H1 (cell line): ENCODE measurements around the gene MAST2. TPM values are rescaled to one million over a fixed set of nuclear protein-coding genes. Genes with fewer than 3 reads are reported as not detected.

ENCODE experiments used
- CTCF ChIA-PET: fragments of 300-600 bp; sonication (Branson Sonifier 250); formaldehyde crosslinking; loops from one replicate; lab custom pipeline; 2021; ENCODE audit not compliant: partially characterized antibody; lab: Charles Lee
- POLR2A ChIA-PET: fragments of 300-600 bp; sonication (Branson Sonifier 250); formaldehyde crosslinking; loops from one replicate; lab custom pipeline; 2021; ENCODE audit warnings: inconsistent platforms; ENCODE audit not compliant: partially characterized antibody; lab: Charles Lee
- DNase-seq, 2 experiments: peaks; one replicate each; pipeline versions ENCODE4 v3.0.0 to v3.0.0-alpha.2; 2010 to 2022; ENCODE audit warnings: low spot score in 2 of 2, low read depth in 1 of 2, mixed read lengths in 1 of 2
- FAIRE-seq: peaks from 2 replicates; lab custom pipeline; 2011; peaks lifted over from hg19 to GRCh38; lab: Jason Lieb, UNC
- H2AFZ ChIP-seq: 2 replicates; pipeline ENCODE4 v1.8.1; 2012; ENCODE audit warnings: low read length, inconsistent platforms
- H2AK5ac ChIP-seq: 2 replicates; pipeline ENCODE4 v1.6.1; 2013; ENCODE audit warnings: low read depth, low read length
- H2BK120ac ChIP-seq: replicated peaks from 2 replicates; pipeline ENCODE3; 2013; ENCODE audit warnings: low read depth, low read length, inconsistent platforms
- H2BK12ac ChIP-seq: 2 replicates; pipeline ENCODE4 v1.6.1; 2013; ENCODE audit warnings: low read depth, low read length
- H2BK15ac ChIP-seq: 2 replicates; pipeline ENCODE4 v1.6.1; 2013; ENCODE audit warnings: low read length
- H2BK20ac ChIP-seq: 2 replicates; pipeline ENCODE4 v1.6.1; 2013; ENCODE audit warnings: low read length
- H2BK5ac ChIP-seq: 2 replicates; pipeline ENCODE4 v1.6.1; 2013; ENCODE audit warnings: low read depth, low read length
- H3K14ac ChIP-seq: 2 replicates; pipeline ENCODE4 v1.6.1; 2013; ENCODE audit warnings: inconsistent platforms; ENCODE audit not compliant: insufficient read length
- H3K18ac ChIP-seq: 2 replicates; pipeline ENCODE4 v1.6.1; 2013; ENCODE audit warnings: low read length; ENCODE audit errors: extremely low read depth
- H3K23ac ChIP-seq: 2 replicates; pipeline ENCODE4 v1.6.1; 2013; ENCODE audit warnings: inconsistent platforms; ENCODE audit not compliant: insufficient read length
- H3K23me2 ChIP-seq: 2 replicates; pipeline ENCODE4 v1.6.1; 2013; ENCODE audit warnings: low read depth, low read length
- H3K27ac ChIP-seq: 2 replicates; pipeline ENCODE4 v1.6.1; 2011; ENCODE audit warnings: low read depth, low read length, inconsistent platforms
- H3K27me3 ChIP-seq, 4 experiments: replicated peaks in 1 of 4; 1 replicate in 1 of 4; 2 replicates in 3 of 4; pipeline versions ENCODE4 v1.6.1 to v1.8.1; 2011 to 2013; ENCODE audit warnings: low read length in 3 of 4, mild to moderate bottlenecking in 3 of 4, inconsistent platforms in 2 of 4, mixed read lengths in 2 of 4, moderate library complexity in 1 of 4; ENCODE audit not compliant: control insufficient read depth in 3 of 4, insufficient read depth in 3 of 4; ENCODE audit errors: extremely low read depth in 1 of 4
- H3K36me3 ChIP-seq, 4 experiments: 2 replicates each; pipeline versions ENCODE4 v1.6.1 to v1.8.1; 2011 to 2013; ENCODE audit warnings: mild to moderate bottlenecking in 4 of 4, low read length in 3 of 4, moderate library complexity in 2 of 4, control low read depth in 1 of 4, inconsistent platforms in 1 of 4; ENCODE audit not compliant: insufficient read depth in 4 of 4, control insufficient read depth in 2 of 4
- H3K4ac ChIP-seq: replicated peaks from 2 replicates; pipeline ENCODE3; 2013; ENCODE audit warnings: low read length, low read depth, mixed read lengths, inconsistent platforms; ENCODE audit not compliant: insufficient read length
- H3K4me1 ChIP-seq, 4 experiments: replicated peaks in 1 of 4; 1 replicate in 1 of 4; 2 replicates in 3 of 4; pipeline versions ENCODE4 v1.6.1 to v1.8.1; 2011 to 2013; ENCODE audit warnings: low read length in 3 of 4, inconsistent platforms in 2 of 4, mixed read lengths in 1 of 4; ENCODE audit not compliant: insufficient read depth in 4 of 4, control insufficient read depth in 3 of 4
- H3K4me2 ChIP-seq, 2 experiments: 2 replicates each; pipeline versions ENCODE4 v1.6.1 to v1.8.1; 2011 to 2013; ENCODE audit warnings: low read depth in 2 of 2, low read length in 2 of 2, control low read depth in 1 of 2, inconsistent platforms in 1 of 2, mild to moderate bottlenecking in 1 of 2; ENCODE audit not compliant: insufficient read depth in 1 of 2
- H3K4me3 ChIP-seq, 4 experiments: fragments of 200-600, 300-600 bp in 1 of 4; sonication (generic), shearing (Covaris generic), sonication (Bioruptor Twin) in 1 of 4; 2 replicates each; pipeline versions ENCODE4 v1.5.1 to v1.8.1; 2011 to 2016; ENCODE audit warnings: low read length in 4 of 4, low read depth in 3 of 4, control low read depth in 2 of 4, inconsistent platforms in 2 of 4, mild to moderate bottlenecking in 2 of 4, mixed read lengths in 1 of 4, moderate library complexity in 1 of 4; ENCODE audit not compliant: insufficient read depth in 2 of 4; ENCODE audit errors: extremely low read depth in 1 of 4
- H3K56ac ChIP-seq: replicated peaks from 2 replicates; pipeline ENCODE3; 2013; ENCODE audit warnings: low read depth, mild to moderate bottlenecking, mixed read lengths, low read length, inconsistent platforms; ENCODE audit not compliant: insufficient read length
- H3K79me1 ChIP-seq: 2 replicates; pipeline ENCODE4 v1.6.1; 2013; ENCODE audit warnings: low read depth, low read length, control low read depth
- H3K79me2 ChIP-seq, 2 experiments: 2 replicates each; pipeline versions ENCODE4 v1.6.1 to v1.8.1; 2012 to 2013; ENCODE audit warnings: low read length in 2 of 2, mild to moderate bottlenecking in 2 of 2, inconsistent platforms in 1 of 2; ENCODE audit not compliant: insufficient read depth in 2 of 2, control insufficient read depth in 1 of 2
- H3K9ac ChIP-seq, 4 experiments: replicated peaks in 1 of 4; 1 replicate in 1 of 4; 2 replicates in 3 of 4; pipeline versions ENCODE4 v1.6.1 to v1.8.1; 2011 to 2013; ENCODE audit warnings: low read depth in 3 of 4, low read length in 3 of 4, control low read depth in 2 of 4, mild to moderate bottlenecking in 2 of 4, moderate library complexity in 2 of 4, inconsistent platforms in 1 of 4; ENCODE audit errors: extremely low read depth in 1 of 4
- H3K9me3 ChIP-seq, 2 experiments: 2 replicates each; pipeline versions ENCODE4 v1.6.1 to v1.8.1; 2012 to 2013; ENCODE audit warnings: mild to moderate bottlenecking in 2 of 2, moderate library complexity in 2 of 2, control low read depth in 1 of 2, inconsistent platforms in 1 of 2, low read depth in 1 of 2, low read length in 1 of 2, mixed read lengths in 1 of 2; ENCODE audit not compliant: insufficient read depth in 2 of 2
- H4K20me1 ChIP-seq, 2 experiments: replicated peaks in 1 of 2; 2 replicates each; pipeline versions ENCODE3 to v1.8.1; 2011 to 2013; ENCODE audit warnings: inconsistent platforms in 2 of 2, low read length in 2 of 2, mild to moderate bottlenecking in 1 of 2; ENCODE audit not compliant: insufficient read depth in 2 of 2, control insufficient read depth in 1 of 2
- H4K5ac ChIP-seq: 2 replicates; pipeline ENCODE4 v1.6.1; 2013; ENCODE audit warnings: low read length, low read depth, mixed read lengths, inconsistent platforms; ENCODE audit not compliant: insufficient read length
- H4K8ac ChIP-seq: 2 replicates; pipeline ENCODE4 v1.8.0; 2013; ENCODE audit warnings: mild to moderate bottlenecking, moderate library complexity, low read length, inconsistent platforms; ENCODE audit not compliant: insufficient read depth; ENCODE audit errors: extremely low read depth
- H4K91ac ChIP-seq: replicated peaks from 2 replicates; pipeline ENCODE3; 2013; ENCODE audit warnings: low read length, mixed read lengths, inconsistent platforms; ENCODE audit not compliant: insufficient read length
- ATF3 ChIP-seq: IDR thresholded peaks from 2 replicates; pipeline ENCODE4 v1.6.1; 2011; ENCODE audit warnings: low read depth, mild to moderate bottlenecking, low read length; ENCODE audit not compliant: insufficient read depth
- CTBP2 ChIP-seq: IDR thresholded peaks from 2 replicates; pipeline ENCODE4 v1.7.0; 2011; ENCODE audit warnings: borderline replicate concordance, mild to moderate bottlenecking, moderate library complexity, mixed read lengths, low read length; ENCODE audit not compliant: insufficient read depth, insufficient read length
- EZH2 ChIP-seq: fragments of 200-600 bp; sonication (generic); IDR thresholded peaks from 2 replicates; pipeline ENCODE4 v1.7.1; 2012; ENCODE audit warnings: low read depth, mild to moderate bottlenecking, moderate library complexity, low read length, inconsistent platforms; ENCODE audit not compliant: severe bottlenecking
- GABPA ChIP-seq: IDR thresholded peaks from 2 replicates; pipeline ENCODE4 v1.6.1; 2011; ENCODE audit warnings: mild to moderate bottlenecking, low read length, moderate library complexity, borderline replicate concordance; ENCODE audit not compliant: insufficient read depth
- JUND ChIP-seq: IDR thresholded peaks from 2 replicates; pipeline ENCODE4 v1.6.1; 2011; ENCODE audit warnings: mild to moderate bottlenecking, improper control_type of control experiment, low read length
- RNF2 ChIP-seq: fragments of 200-900, 300-1000 bp; sonication (generic); IDR thresholded peaks from 2 replicates; pipeline ENCODE4 v1.7.1; 2016; ENCODE audit warnings: borderline replicate concordance, low read depth, mild to moderate bottlenecking, antibody characterized with exemption, low read length; ENCODE audit not compliant: poor library complexity, severe bottlenecking; ENCODE audit errors: missing control alignments
- SP2 ChIP-seq: IDR thresholded peaks from 2 replicates; pipeline ENCODE4 v1.6.1; 2012; ENCODE audit warnings: mild to moderate bottlenecking, low read length, inconsistent platforms
- TAF1 ChIP-seq: IDR thresholded peaks from 2 replicates; pipeline ENCODE4 v1.6.1; 2011; ENCODE audit warnings: mild to moderate bottlenecking, low read depth, low read length
- ZNF274 ChIP-seq: IDR thresholded peaks from 2 replicates; pipeline ENCODE4 v1.7.0; 2012; ENCODE audit warnings: low read length, borderline replicate concordance; ENCODE audit errors: extremely low read depth
- WGBS, 2 experiments: shearing (Covaris generic) in 1 of 2; methylation state at CpG; one replicate each; pipeline versions ENCODE4 v1.1.6 to v1.1.7; 2013 to 2015; ENCODE audit warnings: low lambda C conversion rate in 2 of 2, mixed read lengths in 2 of 2, inconsistent platforms in 1 of 2, low coverage in 1 of 2, missing lambda C conversion rate in 1 of 2; ENCODE audit not compliant: insufficient replicate concordance in 2 of 2, insufficient coverage in 1 of 2, insufficient read length in 1 of 2; ENCODE audit errors: extremely low coverage in 1 of 2, missing lambda C conversion rate in 1 of 2; 5-methylcytosine and 5-hydroxymethylcytosine counted together
- polyA plus RNA-seq, 7 experiments: library from polyadenylated mRNA; depleted of rRNA in 3 of 7; stranded (reverse) in 5 of 7; unstranded in 2 of 7; fragments of >200 nt in 5 of 7; fragments of 200-250 nt in 2 of 7; gene quantifications; 1 replicate in 5 of 7; 2 replicates in 1 of 7; 4 replicates in 1 of 7; pipeline versions ENCODE4 v1.2.1 to v1.2.3, GENCODE V29; 2011 to 2013; ENCODE audit warnings: missing spikeins in 2 of 7, mixed read lengths in 2 of 7
- total RNA-seq: library from RNA; stranded (reverse); fragmentation: NEBNext Ultra II Directional; extraction: Animal tissue kit (Norgen Biotek cat#: 25700); gene quantifications from 2 replicates; pipeline ENCODE4 v1.2.1, GENCODE V29; 2021

Gene MAST2
- total and polyA plus RNA-seq, 2 of the 8 experiments (the other 6 are each of a cell fraction or from before 2014, with no cell fraction given), result 20.5 to 35.4 TPM

GRCh38 chr1:46001081-46001785, 197.8 kb downstream of the MAST2 start:
- Histone ChIP-seq H3K9me3 (no peaks in the 10 kb centered on the region), H2BK15ac (no peak overlapping the region), H3K27me3 (no peaks in the 10 kb centered on the region), H4K91ac (no peak overlapping the region), H3K18ac (no peak overlapping the region), H4K8ac (no peak overlapping the region), H3K79me2 (no peaks in the 10 kb centered on the region), H3K14ac (no peak overlapping the region), H2BK20ac (no peak overlapping the region), H2AFZ (no peak overlapping the region), H3K4me2 (no peak overlapping the region), H3K36me3 (no peaks in the 10 kb centered on the region), H3K9ac (no peak overlapping the region), H3K79me1 (no peaks in the 10 kb centered on the region), H2BK5ac (no peak overlapping the region), H3K56ac (no peak overlapping the region), H4K5ac (no peak overlapping the region), H4K20me1 (no peaks in the 10 kb centered on the region), H3K27ac (no peak overlapping the region), H2BK120ac (no peak overlapping the region), H3K23me2 (no peaks in the 10 kb centered on the region), H3K23ac (no peak overlapping the region), H2BK12ac (no peak overlapping the region), H3K4me3 (no peak overlapping the region), H3K4me1 (peaks cover 0 to 5% (median 0%) of the 10 kb centered on the region in 4 experiments; a peak in 1 of 7 replicates), H3K4ac (no peak overlapping the region), H2AK5ac (no peak overlapping the region)
- TF ChIP-seq ZNF274 (no peak), CTBP2 (no peak), ATF3 (no peak), JUND (no peak), SP2 (no peak), RNF2 (no peak), TAF1 (no peak), GABPA (no peak), EZH2 (no peak)
- 93% methylated on average over 3 of the region's 3 CpGs; no CpG with 5 or more reads in 1 of the 2 experiments for WGBS, 2 experiments
- ChIA-PET CTCF (interaction anchor here (0.9 to 1.8 kb wide), 4 partner anchors 10 to 180 kb away, joined by 3 to 6 read pairs (median 4); no protein-coding TSS in a partner anchor), POLR2A (interaction anchor here (0.6 to 1.2 kb wide), 2 partner anchors 131 to 197 kb away, joined by 3 to 4 read pairs; partner anchors contain the start of genes PIK3R3 and POMGNT1)
- DNase-seq (peak in 1 of 2 experiments; percentile 33), FAIRE-seq (no peak)
